Thoracic aorta (tissue), 2 donors: Measurements from ENCODE around the gene RALA. TPM values are rescaled to one million over a fixed set of nuclear protein-coding genes. Genes with fewer than 3 reads are reported as not detected.
A peak's percentile ranks its signal among the peaks of the same experiment; 100 is the strongest.

Source experiments
- ATAC-seq: fragments of 150-250 bp; one replicate; pipeline ENCODE4 v1.8.0; 2017; ENCODE audit warnings: low read depth; ENCODE audit not compliant: insufficient number of reproducible peaks, low FRiP score
- DNase-seq: peaks from one replicate; pipeline ENCODE4 v3.0.0-alpha.2; 2020; ENCODE audit warnings: low spot score
- H3K27ac ChIP-seq, 2 donors: fragments of 200-600 bp; sonication (generic); 1 replicate in 1 of 2; 2 replicates in 1 of 2; pipeline ENCODE4 v1.5.1; 2016; ENCODE audit warnings: mild to moderate bottlenecking in 2 of 2, moderate library complexity in 2 of 2
- H3K27me3 ChIP-seq: fragments of 200-600 bp; sonication (generic); replicated peaks from 2 replicates; pipeline ENCODE4 v1.6.0; 2016; ENCODE audit warnings: mild to moderate bottlenecking; ENCODE audit not compliant: insufficient read depth
- H3K36me3 ChIP-seq: fragments of 200-600 bp; sonication (generic); one replicate; pipeline ENCODE4 v1.5.1; 2016
- H3K4me1 ChIP-seq, 2 donors: fragments of 200-600 bp; sonication (generic); 1 replicate in 1 of 2; 2 replicates in 1 of 2; pipeline versions ENCODE4 v1.5.1 to v1.6.0; 2016; ENCODE audit warnings: low read depth in 2 of 2, mild to moderate bottlenecking in 1 of 2; ENCODE audit not compliant: control insufficient read depth in 1 of 2
- H3K4me3 ChIP-seq: fragments of 200-600 bp; sonication (generic); 2 replicates; pipeline ENCODE4 v1.5.1; 2016; ENCODE audit warnings: mild to moderate bottlenecking
- H3K9me3 ChIP-seq: fragments of 200-600 bp; sonication (generic); 2 replicates; pipeline ENCODE4 v1.5.1; 2016
- CTCF ChIP-seq: fragments of 200-600 bp; sonication (generic); IDR thresholded peaks from one replicate; pipeline ENCODE4 v1.5.1; 2019; ENCODE audit warnings: antibody characterized with exemption
- total RNA-seq, 2 donors: library from RNA; depleted of rRNA; stranded (reverse); fragments of >200 nt; gene quantifications; one replicate each; pipeline versions ENCODE4 v1.1.0 to v1.2.3, GENCODE V29; 2016

RALA gene
- total RNA-seq, 2 donors from 2014 or later: 7.3 to 9.8 TPM

- Histone ChIP-seq H3K27ac (no peak overlapping the region), H3K4me3 (no peak overlapping the region), H3K36me3 (no peaks in the 10 kb centered on the region), H3K9me3 (no peaks in the 10 kb centered on the region), H3K27me3 (no peaks in the 10 kb centered on the region), H3K4me1 (peaks cover 4 to 33% of the 10 kb centered on the region in 2 donors)
- no peak for DNase-seq
- TF ChIP-seq CTCF: no peak
- ATAC-seq: no peak
Observed at GRCh38 chr7:39735903-39736302, 112.5 kb downstream of the RALA start.

- no peaks in the 10 kb centered on the region for H3K4me1 ChIP-seq
- ATAC-seq (no peak), DNase-seq (no peak)
- H3K27me3 ChIP-seq: no peaks in the 10 kb centered on the region
- TF ChIP-seq CTCF: no peak
- no peak overlapping the region for H3K4me3 ChIP-seq
- H3K9me3 ChIP-seq: no peaks in the 10 kb centered on the region
- H3K36me3 ChIP-seq: no peaks in the 10 kb centered on the region
- no peak overlapping the region for H3K27ac ChIP-seq
Observed at GRCh38 chr7:39741942-39742623, 118.7 kb downstream of the RALA start.

- Histone ChIP-seq H3K4me1 (no peaks in the 10 kb centered on the region), H3K36me3 (no peaks in the 10 kb centered on the region), H3K27me3 (no peaks in the 10 kb centered on the region), H3K27ac (no peak overlapping the region), H3K9me3 (no peaks in the 10 kb centered on the region), H3K4me3 (no peak overlapping the region)
- DNase-seq (no peak), ATAC-seq (no peak)
- TF ChIP-seq CTCF: no peak
Observed at GRCh38 chr7:39744620-39745019, 121.2 kb downstream of the RALA start.

- H3K36me3 ChIP-seq: no peaks in the 10 kb centered on the region
- H3K27ac ChIP-seq: no peak overlapping the region
- ATAC-seq (no peak), DNase-seq (no peak)
- no peaks in the 10 kb centered on the region for H3K27me3 ChIP-seq
- no peak for TF ChIP-seq CTCF
- no peaks in the 10 kb centered on the region for H3K4me1 ChIP-seq
- no peak overlapping the region for H3K4me3 ChIP-seq
- H3K9me3 ChIP-seq: no peaks in the 10 kb centered on the region
Observed at GRCh38 chr7:39745320-39745719, 121.9 kb downstream of the RALA start.

- H3K27ac ChIP-seq: no peak overlapping the region
- no peaks in the 10 kb centered on the region for H3K9me3 ChIP-seq
- ATAC-seq: no peak
- DNase-seq: peak; percentile 31
- TF ChIP-seq CTCF: peak; percentile 66
- no peak overlapping the region for H3K4me3 ChIP-seq
- H3K36me3 ChIP-seq: no peaks in the 10 kb centered on the region
- no peaks in the 10 kb centered on the region for H3K27me3 ChIP-seq
- no peaks in the 10 kb centered on the region for H3K4me1 ChIP-seq
Observed at GRCh38 chr7:39746103-39746819, 122.9 kb downstream of the RALA start.
